NCI-H774 (cell line): ENCODE measurements around the gene IMMP2L.

ENCODE experiments used
- DNase-seq: peaks from one replicate; lab custom pipeline; 2025; lab: John Stamatoyannopoulos, UW

IMMP2L gene

GRCh38 chr7:111558991-111559390 is 3.3 kb downstream of the IMMP2L start:
- no peak for DNase-seq

- DNase-seq: no peak
Observed at GRCh38 chr7:111556977-111557376, 5.3 kb downstream of the IMMP2L start.

- DNase-seq: no peak
Observed at GRCh38 chr7:111554086-111554485, 8.2 kb downstream of the IMMP2L start.

- DNase-seq: no peak
Observed at GRCh38 chr7:111541067-111541466, 21.2 kb downstream of the IMMP2L start.

DNA sequence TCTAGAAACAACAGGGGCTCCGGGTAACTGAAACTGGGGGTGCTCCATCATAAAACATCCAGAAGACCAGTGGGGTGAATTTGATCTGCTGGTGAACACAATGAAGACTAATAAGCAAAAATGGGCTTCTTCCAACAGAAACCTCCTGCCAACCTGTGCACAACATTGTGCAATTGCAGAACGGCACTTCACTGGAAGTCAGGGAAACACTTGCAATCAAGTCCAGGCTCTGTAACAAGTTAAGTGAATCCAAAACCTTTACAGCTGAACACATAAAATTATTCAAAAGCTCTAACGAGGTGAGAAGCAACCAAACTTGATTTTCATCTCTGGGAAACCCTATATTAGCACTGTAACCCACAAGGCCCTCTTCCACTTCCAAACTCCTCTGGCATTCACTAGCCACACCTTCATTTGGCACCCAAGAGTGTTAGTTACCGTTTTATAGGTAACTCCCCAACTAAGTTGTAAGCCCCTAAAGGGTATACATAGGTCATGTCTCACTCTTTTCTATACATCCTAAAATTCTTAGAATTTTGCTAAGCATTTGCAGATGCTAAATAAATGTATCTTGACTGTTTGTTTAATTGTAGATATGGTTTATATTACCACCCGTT is 22.0 kb downstream of the IMMP2L start:
- no peak for DNase-seq

DNA sequence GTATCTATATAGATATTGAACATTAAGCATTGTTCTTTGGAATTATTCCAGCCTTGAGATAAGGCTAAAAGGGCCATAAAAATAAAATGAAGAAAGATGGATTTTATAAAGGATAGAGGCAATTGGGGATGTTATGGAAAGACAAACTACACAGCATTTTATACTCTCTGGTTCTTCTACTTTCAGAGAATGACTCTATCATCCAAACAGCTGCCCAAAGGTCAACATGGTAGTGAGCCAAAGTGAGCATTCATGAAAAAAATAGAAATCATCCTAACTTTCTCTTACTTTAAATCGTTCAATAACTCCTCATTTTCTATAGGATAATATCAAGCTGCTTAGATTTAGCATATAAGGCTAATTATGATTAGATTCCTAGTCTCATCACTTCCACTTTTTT is 25.2 kb downstream of the IMMP2L start:
- DNase-seq: no peak

DNA sequence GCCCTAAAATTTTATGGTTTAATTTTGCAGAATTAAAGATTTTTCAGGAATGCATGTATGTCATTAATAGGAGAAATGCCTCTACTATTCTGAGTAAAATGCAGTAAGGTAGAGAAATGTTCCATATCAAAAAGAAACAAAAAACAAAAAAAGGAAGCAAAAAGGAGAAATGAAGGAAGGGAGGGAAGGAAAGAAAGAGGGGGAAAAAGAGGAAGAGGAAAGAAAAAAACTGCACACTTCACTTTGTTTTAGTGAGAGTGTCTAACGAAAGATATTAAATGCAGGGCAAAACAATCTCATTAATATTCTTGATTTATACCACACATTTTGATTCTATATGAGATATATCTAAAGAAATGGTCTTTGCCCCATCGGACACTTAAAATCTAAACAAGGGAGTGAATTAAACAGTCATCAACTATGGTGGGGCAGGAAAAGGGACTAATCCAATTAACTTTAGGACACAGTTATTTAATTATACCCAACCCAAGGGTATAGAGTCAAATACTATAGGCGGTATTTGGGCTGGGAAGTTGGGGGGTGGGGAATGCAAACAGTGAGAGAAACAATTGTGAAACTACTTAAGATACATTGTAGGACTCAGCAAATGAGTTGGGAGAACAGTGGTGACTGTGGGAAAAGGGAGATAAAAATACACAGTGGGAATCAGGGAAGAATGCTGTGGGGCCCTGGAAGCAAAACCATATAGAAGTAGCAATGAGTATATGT is 27.0 kb downstream of the IMMP2L start:
- no peak for DNase-seq

- DNase-seq: no peak
Observed at GRCh38 chr7:111532625-111533024, 29.7 kb downstream of the IMMP2L start.

GRCh38 chr7:111531993-111532392 is 30.3 kb downstream of the IMMP2L start:
- no peak for DNase-seq

DNA sequence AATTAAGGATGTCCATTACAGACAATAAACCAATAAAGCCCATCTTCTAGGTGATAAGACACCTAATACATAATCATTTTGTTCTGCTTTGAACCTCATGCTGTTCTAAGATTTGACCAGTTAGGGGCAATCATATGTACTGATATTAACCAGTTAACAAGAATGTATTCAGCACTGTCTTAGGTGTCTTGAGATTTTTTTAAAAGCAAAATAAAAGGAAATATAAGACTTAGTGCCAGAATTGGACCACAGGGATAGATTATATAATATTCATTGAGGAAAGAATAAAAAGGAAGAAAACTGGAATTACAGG is 32.0 kb downstream of the IMMP2L start:
- DNase-seq: no peak

GRCh38 chr7:111529507-111530355 is 32.6 kb downstream of the IMMP2L start:
- DNase-seq: no peak

GRCh38 chr7:111528331-111528730 is 34.0 kb downstream of the IMMP2L start:
- DNase-seq: no peak

DNA sequence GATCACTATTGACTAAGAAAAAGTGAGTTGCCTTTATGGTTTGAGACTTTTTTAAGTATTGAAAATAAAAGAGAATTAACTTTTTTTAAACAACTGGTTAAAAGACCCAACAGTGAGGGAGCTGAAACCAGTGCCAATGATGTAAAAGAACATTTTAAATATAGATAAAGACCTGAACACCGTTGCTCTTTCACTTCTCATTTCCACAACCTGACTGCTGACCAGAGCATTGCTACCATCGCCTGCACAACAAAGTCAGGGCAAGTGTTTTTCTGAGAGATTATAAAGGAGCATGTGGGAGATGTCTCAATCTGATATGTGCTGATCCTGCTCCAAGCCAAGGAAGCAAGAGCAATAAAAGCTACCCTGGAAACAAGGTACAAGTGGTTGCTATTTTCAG is 34.7 kb downstream of the IMMP2L start:
- DNase-seq: no peak

DNA sequence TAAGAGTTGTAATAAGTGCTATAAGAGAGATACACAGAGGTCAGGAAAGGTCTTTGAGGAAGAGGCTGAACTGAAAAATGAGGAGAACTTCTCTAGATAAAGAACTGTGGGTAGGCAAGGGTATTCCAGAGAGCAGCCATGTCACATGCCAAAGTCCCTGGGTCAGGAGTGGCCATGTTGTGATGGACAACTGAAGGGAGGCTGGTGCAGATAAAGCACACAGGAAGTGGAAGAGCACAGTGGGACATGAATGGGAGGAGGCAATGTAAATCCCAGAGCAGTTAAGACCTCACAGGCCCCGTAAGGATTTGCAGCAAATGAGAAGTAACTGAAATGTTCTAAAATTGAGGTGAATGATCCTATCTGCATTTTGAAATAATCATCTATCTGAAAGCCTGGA is 37.2 kb downstream of the IMMP2L start:
- no peak for DNase-seq

- no peak for DNase-seq
Observed at GRCh38 chr7:111521660-111522059, 40.6 kb downstream of the IMMP2L start.

GRCh38 chr7:111518264-111518663 is 44.0 kb downstream of the IMMP2L start:
- no peak for DNase-seq

GRCh38 chr7:111517549-111517951 is 44.7 kb downstream of the IMMP2L start:
- no peak for DNase-seq

DNA sequence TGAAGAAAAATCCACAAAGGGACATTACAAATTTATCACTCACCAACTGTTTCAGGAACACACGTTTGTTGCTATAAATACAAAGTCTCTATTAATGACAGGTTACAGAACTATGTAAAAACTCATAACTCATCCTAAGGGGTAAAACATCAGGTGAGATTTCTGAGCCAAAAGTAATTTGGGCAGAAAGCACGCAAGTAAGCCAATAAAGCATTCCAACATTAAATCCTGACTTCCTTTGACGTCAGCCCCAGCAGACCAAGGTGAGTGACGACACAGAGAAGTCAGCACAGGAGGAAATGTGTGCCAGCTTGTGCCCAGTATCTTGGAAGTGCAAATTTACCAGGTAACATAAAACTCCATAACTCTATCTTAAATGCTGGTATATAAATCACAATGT is 45.7 kb downstream of the IMMP2L start:
- DNase-seq: no peak

DNA sequence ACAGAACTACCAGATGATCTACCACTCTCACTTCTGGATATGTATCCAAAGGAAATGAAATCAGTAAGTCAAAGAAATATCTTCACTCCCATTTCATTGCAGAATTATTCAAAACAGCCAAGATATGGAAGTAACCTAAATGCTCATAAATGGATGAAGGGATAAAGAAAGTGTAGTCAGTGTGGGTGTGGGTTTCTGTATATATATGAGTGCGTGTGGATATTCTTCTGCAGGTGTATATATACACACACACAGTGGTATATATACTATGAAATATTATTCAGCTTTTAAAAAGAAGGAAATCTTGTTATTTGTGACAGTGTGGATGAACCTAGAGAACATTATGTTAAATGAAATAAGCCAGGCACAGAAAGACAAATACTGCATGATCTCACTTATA is 48.7 kb downstream of the IMMP2L start:
- no peak for DNase-seq

- DNase-seq: no peak
Observed at GRCh38 chr7:111511845-111512244, 50.4 kb downstream of the IMMP2L start.

DNA sequence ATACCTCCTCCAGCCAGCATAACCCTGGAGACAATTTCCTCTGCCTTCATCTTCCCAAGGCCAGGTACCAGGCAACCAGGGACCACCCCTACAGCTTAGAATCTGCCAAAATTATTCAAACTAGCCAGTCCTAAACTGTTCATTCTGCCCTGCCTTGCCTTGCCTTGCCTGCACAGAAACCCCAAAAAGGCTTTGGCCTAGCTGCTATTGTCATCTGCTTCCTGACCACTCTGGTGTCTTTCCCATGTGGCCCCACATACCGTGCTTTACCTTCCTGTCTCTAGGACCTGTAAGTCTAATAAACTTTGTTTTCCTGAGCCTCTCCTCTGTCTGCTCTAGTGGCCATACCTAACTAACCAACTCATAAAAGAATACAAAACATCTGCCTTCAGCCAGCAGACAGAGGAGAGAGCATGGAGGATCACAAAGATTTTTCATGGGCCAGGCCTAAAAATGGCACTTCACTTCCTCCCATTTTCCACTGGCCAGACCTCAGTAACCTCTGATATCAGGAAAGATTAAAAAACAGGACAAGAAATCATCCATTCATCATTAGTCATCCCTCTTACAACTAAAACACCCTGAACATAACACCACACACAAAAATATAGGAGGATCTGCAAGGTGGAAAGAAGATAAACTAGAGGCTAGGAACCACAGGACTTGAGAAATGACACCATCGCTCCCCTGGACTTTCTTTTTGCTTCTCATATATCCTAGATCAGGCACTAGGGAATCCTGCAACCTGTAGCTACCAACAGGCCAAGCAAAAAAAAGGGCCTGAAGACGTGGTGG is 51.5 kb downstream of the IMMP2L start:
- DNase-seq: no peak

- DNase-seq: no peak
Observed at GRCh38 chr7:111510062-111510461, 52.2 kb downstream of the IMMP2L start.
